Uterus (tissue), 4 donors: ENCODE measurements around the gene SUPT5H. TPM values are rescaled to one million over a fixed set of nuclear protein-coding genes. Genes with fewer than 3 reads are reported as not detected.

Experiments used
- DNase-seq, 2 donors: peaks; one replicate each; pipeline ENCODE4 v3.0.0-alpha.2; 2019 to 2020
- H3K27ac ChIP-seq, 2 donors: fragments of 200-600 bp; sonication (generic); 1 replicate in 1 of 2; 2 replicates in 1 of 2; pipeline ENCODE4 v1.5.1; 2016 to 2018
- H3K27me3 ChIP-seq, 2 donors: fragments of 200-600 bp; sonication (generic); one replicate each; pipeline ENCODE4 v1.5.1; 2018 to 2019; ENCODE audit warnings: control low read depth in 1 of 2
- H3K36me3 ChIP-seq, 2 donors: fragments of 200-600 bp; sonication (generic); one replicate each; pipeline ENCODE4 v1.5.1; 2019; ENCODE audit warnings: control low read depth in 1 of 2
- H3K4me1 ChIP-seq, 2 donors: fragments of 200-600 bp; sonication (generic); one replicate each; pipeline ENCODE4 v1.5.1; 2018 to 2019; ENCODE audit warnings: control low read depth in 1 of 2
- H3K4me3 ChIP-seq, 2 donors: fragments of 200-600 bp; sonication (generic); 1 replicate in 1 of 2; 2 replicates in 1 of 2; pipeline ENCODE4 v1.5.1; 2018 to 2019; ENCODE audit warnings: mild to moderate bottlenecking in 1 of 2
- H3K9me3 ChIP-seq, 2 donors: fragments of 200-600 bp; sonication (generic); one replicate each; pipeline ENCODE4 v1.5.1; 2019; ENCODE audit warnings: control low read depth in 1 of 2
- CTCF ChIP-seq, 4 experiments: fragments of 200-600 bp in 2 of 4; fragments of 450-650 bp in 2 of 4; sonication (generic) in 2 of 4; IDR thresholded peaks; one replicate each; pipeline ENCODE4 v1.5.1; 2016 to 2019; ENCODE audit warnings: antibody characterized with exemption in 4 of 4, mild to moderate bottlenecking in 2 of 4, moderate library complexity in 1 of 4
- POLR2A ChIP-seq, 2 donors: fragments of 450-650 bp; IDR thresholded peaks; one replicate each; pipeline ENCODE4 v1.6.1; 2016; ENCODE audit warnings: antibody characterized with exemption in 2 of 2, mild to moderate bottlenecking in 1 of 2, moderate library complexity in 1 of 2
- intact Hi-C: fragments of 100-400 bp; cut with DNase I; formaldehyde crosslinking; loops from one replicate; pipeline ENCODE4 v1.15.1; 2023; ENCODE audit warnings: low total_unique reads
- total RNA-seq, 4 donors: library from RNA; depleted of rRNA in 3 of 4; stranded (reverse); fragments of >200 nt in 3 of 4; gene quantifications; one replicate each; pipeline versions ENCODE4 v1.1.0 to v1.2.4, GENCODE V29; 2014 to 2023
- donor health status: DM: yes; HTN: yes; CAD: no.

The SUPT5H gene
- total RNA-seq, 4 donors from 2014 or later, result 11.8 to 119 (median 40.0) TPM

DNA sequence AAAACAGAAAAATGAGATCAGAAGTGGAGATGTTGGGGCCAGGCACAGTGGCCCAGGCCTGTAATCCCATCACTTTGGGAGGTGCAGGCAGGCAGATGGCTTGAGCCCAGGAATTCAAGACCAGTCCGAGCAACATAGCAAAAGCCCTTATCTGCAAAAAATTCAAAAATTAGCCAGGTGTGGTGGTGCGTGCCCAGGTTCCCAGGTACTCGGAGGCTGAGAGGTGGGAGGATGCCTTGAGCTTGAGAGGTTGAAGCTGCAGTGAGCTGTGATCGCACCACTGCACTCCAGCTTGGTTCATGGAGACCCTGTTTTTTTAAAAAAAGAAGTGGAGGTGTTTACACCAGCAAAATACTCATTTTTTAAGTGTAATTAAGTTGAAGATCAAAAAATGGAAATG, 45.3 kb upstream of the SUPT5H start:
- no peak for TF ChIP-seq POLR2A (IDR thresholded peaks at IDR 0.05)
- TF ChIP-seq CTCF (IDR thresholded peaks at IDR 0.05), result no peak
- Histone ChIP-seq H3K4me1 (peaks cover 10 to 20% of the 10 kb centered on the region in 2 donors), H3K4me3 (no peak overlapping the region), H3K36me3 (no peaks in the 10 kb centered on the region), H3K9me3 (no peaks in the 10 kb centered on the region), H3K27ac (peak overlapping the region in 1 of 2 donors; percentile 99), H3K27me3 (no peaks in the 10 kb centered on the region)
- no peak for DNase-seq
- intact Hi-C loops, result no loop called here

- Histone ChIP-seq H3K4me3 (no peak overlapping the region), H3K36me3 (no peaks in the 10 kb centered on the region), H3K27me3 (no peaks in the 10 kb centered on the region), H3K4me1 (peaks cover 16 to 20% of the 10 kb centered on the region in 2 donors), H3K27ac (peak overlapping the region; percentile 99 to 100), H3K9me3 (no peaks in the 10 kb centered on the region)
- no peak for DNase-seq
- intact Hi-C loops, result no loop called here
- no peak for TF ChIP-seq CTCF (IDR thresholded peaks at IDR 0.05)
- no peak for TF ChIP-seq POLR2A (IDR thresholded peaks at IDR 0.05)
Measured at GRCh38 chr19:39401070-39401548, 44.3 kb upstream of the SUPT5H start.

- no peaks in the 10 kb centered on the region for H3K36me3 ChIP-seq
- peak overlapping the region in 1 of 2 donors; percentile 47 for H3K4me3 ChIP-seq
- H3K27me3 ChIP-seq, result no peaks in the 10 kb centered on the region
- intact Hi-C loops, result no loop called here
- peak overlapping the region; percentile 99 to 100 for H3K27ac ChIP-seq
- DNase-seq, result peak; percentile 49 to 59
- H3K4me1 ChIP-seq, result peaks cover 16 to 20% of the 10 kb centered on the region in 2 donors
- TF ChIP-seq CTCF (IDR thresholded peaks at IDR 0.05), result no peak
- no peak for TF ChIP-seq POLR2A (IDR thresholded peaks at IDR 0.05)
- H3K9me3 ChIP-seq, result no peaks in the 10 kb centered on the region
Measured at GRCh38 chr19:39401549-39402345, 43.6 kb upstream of the SUPT5H start.

- Histone ChIP-seq H3K27ac (peak overlapping the region; percentile 99 to 100), H3K36me3 (no peaks in the 10 kb centered on the region), H3K27me3 (no peaks in the 10 kb centered on the region), H3K9me3 (no peaks in the 10 kb centered on the region), H3K4me1 (peaks cover 16 to 17% of the 10 kb centered on the region in 2 donors), H3K4me3 (peak overlapping the region; percentile 47 to 53)
- peak; percentile 12 to 62 for TF ChIP-seq POLR2A (IDR thresholded peaks at IDR 0.05)
- TF ChIP-seq CTCF (IDR thresholded peaks at IDR 0.05), result peak in 1 of 4 experiments; percentile 10
- intact Hi-C loops, result no loop called here
- peak; percentile 94 to 98 for DNase-seq
Measured at GRCh38 chr19:39402346-39403300, 42.8 kb upstream of the SUPT5H start.
